T47D (cell line): ENCODE results near the gene RENBP.
A peak's percentile ranks its signal among the peaks of the same experiment; 100 is the strongest.

Experiments
- DNase-seq, 2 experiments: peaks; one replicate each; pipeline versions ENCODE4 v3.0.0 to v3.0.0-alpha.2; 2011 to 2012; ENCODE audit warnings: low read depth in 1 of 2, low spot score in 1 of 2
- JUND ChIP-seq: IDR thresholded peaks from 2 replicates; pipeline ENCODE4 v1.6.1; 2012; ENCODE audit warnings: low read depth
- in situ Hi-C: cut with HindIII; loops from 2 replicates; pipeline ENCODE4 v1.10.0; 2016; ENCODE audit warnings: low sequenced_read_pairs, low pct_unique_long_range_greater_than_20kb

Gene RENBP

DNA sequence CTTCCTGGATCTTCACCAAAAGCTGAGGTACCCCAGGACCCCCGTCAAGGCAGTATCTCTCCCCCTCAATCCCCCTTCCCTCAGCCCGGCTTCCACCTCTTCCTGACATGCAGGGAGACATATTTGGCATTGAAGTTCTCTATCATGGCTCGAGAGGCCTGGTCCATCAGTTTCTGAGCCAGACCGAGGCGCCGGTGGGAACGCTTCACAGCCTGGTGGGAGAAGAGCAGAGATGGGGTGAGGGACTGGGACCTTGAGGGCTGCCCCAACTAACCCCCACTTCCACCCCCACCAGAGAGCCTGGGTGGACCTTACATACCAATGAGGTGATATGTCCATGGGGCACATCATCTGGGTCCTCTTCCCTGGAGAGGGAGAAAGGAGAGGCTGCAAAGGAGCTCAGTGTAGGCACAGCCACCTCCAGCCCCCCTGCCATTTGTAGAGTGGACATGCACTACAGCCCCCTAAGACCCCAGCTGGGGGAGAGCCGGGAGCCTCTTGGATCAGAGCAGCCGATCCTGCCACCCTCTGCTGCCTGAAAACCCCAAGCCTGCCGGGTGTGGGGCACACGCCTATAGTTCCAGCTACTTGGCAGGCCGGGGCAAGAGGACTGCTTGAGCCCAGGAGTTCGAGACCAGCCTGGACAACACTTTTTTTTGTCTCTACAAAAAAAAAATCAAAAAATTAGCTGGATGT lies 12.1 kb downstream of the RENBP start:
- in situ Hi-C loops: no loop called here
- no peak for DNase-seq
- no peak for TF ChIP-seq JUND

DNA sequence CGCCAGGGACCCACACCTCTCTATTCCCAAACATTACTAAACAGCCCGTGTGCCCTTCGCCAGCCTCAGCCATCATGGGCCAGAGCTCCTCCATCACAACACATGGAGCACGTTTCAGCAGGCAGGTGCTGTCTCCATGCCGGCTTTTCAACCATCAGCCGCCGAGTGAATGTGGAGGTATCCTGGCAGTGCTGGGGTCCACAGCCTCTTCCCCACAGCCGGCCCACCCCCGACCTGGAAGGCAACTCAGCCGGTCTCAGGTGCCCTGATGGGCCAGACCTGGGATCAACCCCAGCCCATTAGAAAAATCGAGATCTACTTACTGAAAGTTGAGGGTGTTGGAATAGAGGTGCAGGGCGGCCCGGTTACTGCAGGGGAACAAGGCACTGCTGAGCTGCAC lies 12.7 kb downstream of the RENBP start:
- DNase-seq: no peak
- no peak for TF ChIP-seq JUND
- in situ Hi-C loops: no loop called here

DNA sequence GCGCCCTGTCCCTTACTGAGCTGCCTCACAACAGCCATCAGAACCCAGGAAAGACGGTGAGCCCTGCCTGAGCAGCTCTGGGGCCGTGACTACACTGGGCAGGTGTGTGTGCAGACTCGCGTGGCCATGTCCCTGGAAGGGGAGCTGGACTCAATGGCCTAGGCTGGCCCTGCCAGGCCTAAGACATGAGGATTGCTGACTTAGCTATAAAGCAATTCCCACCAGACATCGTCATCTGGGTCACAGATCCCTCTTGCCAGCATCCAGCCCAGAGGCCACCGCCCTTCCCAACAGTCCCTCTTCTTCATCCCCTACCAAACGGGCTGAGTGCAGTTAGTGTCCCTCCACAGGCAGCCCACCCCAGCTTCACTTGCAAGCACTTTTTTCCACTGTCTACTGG lies 13.3 kb downstream of the RENBP start:
- no peak for TF ChIP-seq JUND
- DNase-seq: no peak
- in situ Hi-C loops: no loop called here

DNA sequence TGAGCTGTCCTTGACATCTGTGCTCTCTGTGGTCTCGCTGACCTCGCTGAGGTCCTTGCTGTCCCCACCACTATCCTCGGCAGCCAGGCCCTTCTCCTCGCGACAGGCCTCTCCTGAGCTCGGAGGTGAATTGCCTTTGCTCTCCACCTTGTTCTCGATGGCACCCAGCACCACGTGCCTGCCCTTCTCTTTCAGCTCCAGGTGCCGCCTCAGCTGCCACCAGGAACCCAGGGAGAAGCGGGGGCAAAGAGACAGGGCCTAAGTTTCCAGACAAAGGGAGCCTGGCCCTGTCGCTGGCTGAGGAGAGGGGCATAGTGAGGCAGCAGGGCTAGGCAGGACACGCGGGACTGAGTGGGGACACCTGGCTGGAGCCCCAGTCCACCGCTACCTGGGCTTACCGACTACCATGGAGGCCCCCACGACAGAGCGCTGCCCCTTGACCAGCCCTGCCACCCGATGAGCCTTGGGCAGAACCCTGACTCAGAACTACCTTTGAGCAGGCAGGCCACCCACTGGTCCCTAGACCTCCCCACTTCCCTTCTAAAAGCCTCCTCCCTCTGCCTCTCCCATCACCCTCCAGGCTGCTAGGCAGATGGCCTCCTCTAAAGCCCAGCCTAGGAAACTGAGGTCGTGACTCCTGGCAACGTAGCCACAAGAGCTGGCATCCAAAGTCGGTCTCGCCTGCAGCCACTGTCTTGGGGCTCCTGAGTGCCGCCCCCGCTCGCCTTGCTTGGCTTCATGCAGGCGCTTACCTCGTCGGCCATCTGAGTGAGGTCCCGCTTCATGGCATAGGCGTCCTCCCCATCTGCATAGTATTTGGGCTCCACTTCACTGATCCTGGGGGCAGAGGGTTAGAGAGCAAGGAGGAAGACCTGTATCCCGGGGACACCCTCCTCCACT lies 14.2 kb downstream of the RENBP start:
- in situ Hi-C loops: no loop called here
- no peak for TF ChIP-seq JUND
- no peak for DNase-seq

DNA sequence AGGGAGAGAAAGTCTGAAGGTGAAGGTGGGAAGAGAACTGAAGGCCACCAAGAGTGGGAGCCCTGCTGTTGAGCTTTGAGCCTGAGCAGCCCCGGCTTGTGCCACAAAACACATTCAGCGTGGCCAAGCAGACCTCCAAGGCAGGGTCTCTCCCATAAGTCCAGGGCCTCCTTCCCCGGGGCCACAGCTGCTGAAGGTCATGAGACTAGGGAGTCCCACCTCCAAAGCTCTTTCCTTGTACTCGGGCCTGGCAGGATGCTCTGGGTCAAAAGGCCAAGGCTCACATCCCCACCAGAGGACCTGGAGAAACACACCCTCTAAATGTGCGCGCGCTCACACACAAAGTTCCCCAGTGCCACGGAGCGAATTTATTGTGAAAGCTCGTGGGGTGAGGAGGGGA lies 14.9 kb downstream of the RENBP start:
- DNase-seq: no peak
- no peak for TF ChIP-seq JUND
- in situ Hi-C loops: no loop called here

DNA sequence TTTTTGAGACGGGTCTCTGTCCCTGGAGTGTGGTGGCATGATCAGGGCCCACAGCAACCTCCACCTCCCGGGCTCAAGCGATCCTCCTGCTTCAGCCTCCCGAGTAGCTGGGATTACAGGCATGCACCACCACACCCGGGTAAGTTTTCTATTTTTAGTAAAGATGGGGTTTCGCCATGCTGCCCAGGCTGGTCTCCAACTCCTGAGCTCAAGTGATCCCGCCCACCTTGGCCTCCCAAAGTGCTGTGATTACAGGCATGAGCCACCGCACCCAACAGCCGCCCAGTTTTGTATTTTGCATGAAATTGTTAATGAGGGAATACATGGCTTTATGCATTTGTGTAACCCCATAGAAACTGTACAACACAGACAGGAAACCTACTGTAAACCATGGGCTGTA lies 15.6 kb downstream of the RENBP start:
- DNase-seq: no peak
- TF ChIP-seq JUND: no peak
- in situ Hi-C loops: no loop called here

DNA sequence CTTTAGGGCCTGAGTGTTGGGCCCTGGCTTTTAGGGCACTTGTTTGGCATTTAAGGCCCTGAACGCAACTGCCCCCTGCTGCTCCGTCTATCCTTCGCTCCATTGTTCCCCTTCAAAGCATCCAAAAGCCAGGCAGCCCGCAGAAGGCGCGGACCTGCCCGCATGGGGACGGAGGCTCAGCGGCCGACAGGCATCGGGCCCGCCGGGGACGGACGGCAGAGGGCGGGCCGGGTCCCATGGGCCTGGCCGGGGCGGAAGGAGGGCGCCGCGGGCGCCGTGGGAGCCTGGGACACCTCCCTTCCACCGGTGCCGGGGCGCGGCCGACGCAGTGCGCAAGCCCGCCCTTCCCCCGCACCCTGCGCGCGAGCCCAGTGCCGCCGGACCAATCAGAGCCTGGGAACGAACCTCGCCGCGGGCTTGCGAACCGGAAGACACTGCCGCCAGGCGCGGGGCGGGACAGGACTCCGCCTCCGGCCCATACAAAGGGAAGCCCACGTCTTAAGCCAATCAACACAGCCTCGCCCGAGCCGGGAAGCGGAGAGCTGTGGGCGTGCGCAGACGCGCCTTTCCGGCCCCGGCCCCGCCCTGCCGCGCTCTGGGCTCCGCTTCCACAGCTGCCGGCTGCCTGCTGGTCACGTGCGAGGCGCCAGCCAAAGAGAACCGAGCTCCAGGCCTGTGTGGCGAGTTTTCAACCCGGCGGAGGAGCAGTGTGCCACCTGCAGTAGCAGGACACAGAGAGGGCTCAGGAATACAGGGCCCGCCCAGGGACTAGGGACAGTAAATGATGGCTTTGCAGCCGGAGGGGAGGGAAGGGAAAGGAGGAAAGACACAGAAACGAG lies 16.3 kb downstream of the RENBP start:
- in situ Hi-C loops: no loop called here
- 0 out of 2 replicates have a peak, but pooled peaks have one; percentile 25 for TF ChIP-seq JUND
- peak; percentile 87 to 96 for DNase-seq

DNA sequence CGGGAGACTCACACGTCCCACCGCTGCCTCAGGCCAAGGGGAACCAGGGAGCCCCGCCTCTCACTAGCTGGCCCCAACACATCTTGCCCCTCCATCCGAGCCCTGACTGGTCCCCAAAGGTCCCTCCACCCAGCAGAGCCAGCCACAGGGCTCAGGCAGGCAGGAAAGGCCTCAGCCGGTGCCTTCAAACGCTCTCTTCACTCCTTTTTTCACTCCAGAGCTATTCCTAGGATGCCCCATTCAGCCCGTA lies 16.8 kb downstream of the RENBP start:
- DNase-seq: no peak
- in situ Hi-C loops: no loop called here
- TF ChIP-seq JUND: no peak

DNA sequence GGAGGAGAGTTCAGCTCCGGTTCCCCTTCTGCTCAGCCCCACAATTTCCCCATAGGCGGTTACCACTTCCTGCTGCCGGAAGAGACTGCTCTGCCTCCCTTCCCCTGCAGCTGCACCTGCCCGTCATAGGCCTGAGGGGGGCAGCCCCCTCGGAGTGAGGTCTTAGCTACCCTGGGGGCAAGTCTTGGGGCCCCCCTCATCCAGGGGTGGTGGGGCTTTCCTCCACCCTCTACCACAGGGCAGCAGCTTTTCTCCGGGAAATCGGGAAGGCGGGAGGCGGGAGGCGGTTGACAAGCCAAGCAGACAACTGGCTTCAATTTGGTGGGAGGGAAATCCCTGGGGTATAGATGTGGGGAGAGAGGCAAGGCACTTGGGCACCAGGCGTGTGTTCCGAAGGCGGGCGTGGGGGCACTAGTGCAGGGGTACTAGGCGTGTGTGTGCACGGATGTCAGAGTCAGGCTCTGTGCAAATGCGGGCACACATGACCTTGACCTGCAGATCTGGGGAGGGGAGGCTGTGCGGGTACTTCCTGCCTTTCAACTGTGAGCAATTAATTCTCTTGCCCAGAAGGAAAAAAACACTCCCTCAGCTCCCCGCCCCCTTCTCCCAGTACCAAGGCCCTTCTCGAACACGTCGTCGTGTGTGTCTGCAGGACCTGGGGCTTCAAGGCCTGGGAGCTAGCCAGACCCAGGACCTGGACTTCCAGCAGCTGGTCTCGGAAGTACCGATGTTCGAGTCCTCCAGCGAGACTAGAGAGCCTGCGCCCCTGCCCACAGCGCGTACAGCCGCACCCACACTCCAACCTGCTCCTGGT lies 17.4 kb downstream of the RENBP start:
- in situ Hi-C loops: no loop called here
- no peak for TF ChIP-seq JUND
- DNase-seq: peak in 1 of 2 experiments; percentile 30

DNA sequence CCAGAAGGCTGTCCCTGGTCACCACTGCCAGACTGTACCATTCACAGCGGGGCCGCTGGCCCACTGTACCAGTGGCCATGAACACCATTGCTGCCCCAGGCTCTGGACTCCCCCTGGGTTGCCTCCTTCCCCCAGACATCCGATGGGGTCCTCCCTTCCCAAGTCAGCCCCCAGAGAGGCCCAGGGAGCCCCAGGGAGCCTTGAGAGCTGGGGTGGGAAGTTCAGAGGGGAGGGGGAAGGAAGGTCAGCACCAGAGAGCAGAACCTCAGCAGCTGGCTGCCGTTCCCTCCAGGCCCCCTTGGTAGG lies 17.9 kb downstream of the RENBP start:
- no peak for DNase-seq

DNA sequence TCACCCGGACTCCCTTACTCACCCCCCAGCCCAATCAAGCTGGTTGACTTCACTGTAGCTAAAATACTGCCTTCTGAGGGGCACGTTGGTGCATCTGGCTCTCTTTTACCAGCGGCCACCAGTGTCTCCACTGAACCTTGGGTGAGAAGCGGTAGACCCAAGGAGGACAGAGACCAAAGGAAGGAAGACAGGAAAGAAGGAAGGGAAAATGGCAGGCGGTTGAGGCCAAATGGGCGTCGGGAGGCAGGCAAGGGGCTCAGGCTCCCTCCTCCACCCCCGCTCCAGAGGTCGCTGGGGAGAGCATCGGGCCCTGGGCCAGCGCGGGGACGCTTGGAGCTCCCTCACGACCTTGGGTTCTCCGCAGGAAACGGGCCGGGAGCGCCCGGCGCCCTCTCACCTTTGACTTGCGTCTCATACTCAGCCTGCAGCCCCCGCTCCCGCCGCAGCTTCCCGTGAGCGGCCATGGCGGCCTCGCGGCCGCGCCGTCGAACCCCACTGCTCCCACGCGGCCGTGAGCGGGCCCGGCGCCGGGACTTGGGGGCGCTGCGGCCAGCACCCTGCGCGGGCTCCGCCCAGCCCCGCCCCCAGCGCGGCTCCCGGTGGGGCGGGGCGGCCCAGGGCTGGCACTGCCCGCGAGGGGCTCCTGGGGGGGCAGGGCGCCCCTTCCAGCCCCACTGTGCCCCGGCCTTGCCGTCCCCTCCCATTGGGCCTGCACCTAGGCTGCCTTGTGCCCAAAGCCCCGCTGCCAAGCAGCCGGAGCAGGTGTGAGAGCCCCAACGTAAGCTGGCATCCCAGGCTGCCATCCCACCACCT lies 18.5 kb downstream of the RENBP start, which contains the start of gene ARHGAP4:
Gene ARHGAP4, minus strand, starts transcription at position 526 of the 813 bp plus-strand sequence. Its CDS starts 62 bp downstream, at position 464.
- DNase-seq: peak in 1 of 2 experiments; percentile 64
- no peak for TF ChIP-seq JUND
- in situ Hi-C loops: no loop called here

More for the DNA sequence above, 17.9 kb downstream of the RENBP start:
- TF ChIP-seq JUND: no peak
- in situ Hi-C loops: no loop called here
